ENCODE data around the gene ZFP3.
"Not testable (repeated sequence)": the region's sequence is repeated elsewhere in the genome, so short reads cannot be mapped to it uniquely, and the experiment has no call there.

The ZFP3 gene

DNA sequence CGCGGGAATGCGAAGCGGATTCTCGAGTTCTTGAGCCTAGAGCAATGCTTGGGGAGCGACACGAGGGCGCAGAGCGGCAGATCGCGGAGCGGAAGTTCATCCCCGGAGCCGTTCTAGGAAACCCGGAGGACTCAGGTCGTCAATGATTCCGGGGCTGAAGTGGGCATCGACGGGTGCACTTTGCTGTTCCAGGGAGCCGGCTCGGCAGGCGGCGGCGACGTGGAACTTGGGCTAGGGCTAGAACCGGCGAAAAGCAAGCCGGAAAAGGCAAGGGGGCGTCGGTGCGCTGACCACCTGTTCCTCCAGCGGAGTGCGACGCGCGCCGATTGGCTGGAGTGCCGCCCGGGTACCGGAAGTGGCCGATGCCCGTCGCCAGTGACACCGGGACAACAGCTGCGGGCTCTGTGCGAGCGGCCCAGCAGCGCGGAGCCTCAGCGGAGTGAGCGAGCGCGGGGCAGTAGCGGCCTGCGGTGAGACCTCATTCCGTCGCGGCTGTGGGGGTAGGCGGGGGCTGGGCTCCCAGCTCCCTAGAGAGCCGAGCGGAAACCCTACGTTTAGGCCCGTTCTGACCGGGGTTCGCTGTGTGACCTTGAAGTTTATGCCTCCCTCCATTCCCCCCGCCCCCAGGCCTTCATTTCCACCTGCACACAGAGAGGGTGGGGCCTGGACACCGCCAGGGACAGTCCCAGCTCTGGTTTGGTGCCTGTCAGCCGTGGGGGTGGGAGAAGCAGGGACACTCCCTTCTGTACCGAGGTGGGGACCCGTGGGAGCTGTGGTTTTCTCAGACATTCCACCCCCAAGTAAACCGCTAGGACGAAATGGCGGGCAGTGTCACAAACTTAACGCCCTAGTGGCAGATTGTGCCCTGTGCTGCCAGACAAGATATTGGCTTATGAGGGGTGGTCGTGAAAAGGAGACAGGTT lies at the start of gene ZFP3:
ZFP3 (plus strand) TSS at position 362 of the 923 bp plus-strand sequence. CDS start 13,038 bp downstream, outside the sequence.
- peak; percentile 44 to 82 for DNase-seq

- not testable (repeated sequence) for DNase-seq
These were observed 48.1 kb upstream of the ZFP3 start for GRCh38 chr17:5030168-5030567.

DNA sequence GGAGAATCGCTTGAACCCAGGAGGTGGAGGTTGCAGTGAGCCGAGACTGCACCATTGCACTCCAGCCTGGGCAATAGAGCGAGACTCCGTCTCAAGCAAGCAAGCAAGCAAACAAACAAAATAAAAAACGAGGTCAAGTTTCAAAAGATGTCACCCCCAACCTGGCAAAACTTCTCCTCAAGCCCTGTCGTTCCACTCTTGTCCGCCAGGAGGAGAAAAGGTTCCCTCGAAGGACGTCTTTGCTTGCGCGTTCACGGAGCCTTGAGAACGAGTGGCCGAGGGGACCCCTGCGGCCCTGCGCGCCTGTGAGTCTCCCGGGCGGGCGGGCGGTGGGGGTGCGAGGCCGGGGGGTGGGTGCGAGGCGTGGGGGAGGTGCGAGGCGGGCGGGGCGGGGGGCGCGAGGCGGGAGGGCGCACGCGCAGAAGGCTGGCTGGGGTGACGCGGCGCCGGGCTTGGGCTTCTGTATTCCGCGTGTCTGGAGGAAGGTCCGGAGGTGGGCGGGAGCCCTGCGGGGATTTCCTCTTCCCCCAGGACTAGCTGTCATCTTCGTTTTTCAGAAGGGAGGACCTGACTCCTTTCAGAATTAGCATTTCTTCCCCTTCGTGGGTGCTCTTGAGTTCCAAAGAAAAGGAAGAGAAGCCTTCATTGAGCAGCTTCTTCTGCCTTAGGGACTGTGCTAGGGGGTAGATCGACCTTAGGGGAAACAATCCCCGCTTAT lies 46.7 kb upstream of the ZFP3 start:
- peak; percentile 46 to 87 for DNase-seq

GRCh38 chr17:5032865-5033264 lies 45.4 kb upstream of the ZFP3 start:
- no peak for DNase-seq

DNA sequence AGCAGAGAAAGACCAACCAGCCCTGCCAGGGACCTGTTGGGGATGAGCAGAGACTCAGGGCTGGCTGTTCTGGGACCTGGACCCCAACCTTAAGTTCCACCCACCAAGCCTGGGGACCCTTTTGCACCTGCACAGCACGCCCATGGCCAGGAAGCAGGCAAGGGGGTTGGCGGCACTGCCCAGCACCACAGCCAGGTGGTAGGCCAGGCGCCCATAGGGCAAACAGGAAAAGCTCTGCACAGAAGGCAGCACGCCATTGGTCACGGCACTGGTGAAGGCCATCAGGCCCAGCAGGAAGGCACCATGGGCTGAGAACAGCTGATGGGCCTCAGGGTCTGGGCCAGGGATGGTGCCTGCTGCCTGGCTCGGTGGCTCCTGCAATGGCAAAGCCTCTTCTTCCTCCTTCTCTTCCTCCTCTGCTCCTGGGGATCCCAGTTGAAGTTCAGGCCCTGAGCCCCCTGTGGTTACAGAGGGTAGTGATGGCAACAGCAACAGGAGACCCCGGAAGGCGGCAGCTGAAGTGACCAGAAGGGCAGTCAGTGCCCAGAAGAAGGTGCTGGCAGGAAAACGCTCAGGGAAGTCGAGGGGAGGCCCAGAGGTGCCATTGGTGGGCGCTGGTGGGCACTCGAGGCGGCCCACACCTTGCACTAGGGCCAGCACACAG lies 44.8 kb upstream of the ZFP3 start:
- no peak for DNase-seq

DNA sequence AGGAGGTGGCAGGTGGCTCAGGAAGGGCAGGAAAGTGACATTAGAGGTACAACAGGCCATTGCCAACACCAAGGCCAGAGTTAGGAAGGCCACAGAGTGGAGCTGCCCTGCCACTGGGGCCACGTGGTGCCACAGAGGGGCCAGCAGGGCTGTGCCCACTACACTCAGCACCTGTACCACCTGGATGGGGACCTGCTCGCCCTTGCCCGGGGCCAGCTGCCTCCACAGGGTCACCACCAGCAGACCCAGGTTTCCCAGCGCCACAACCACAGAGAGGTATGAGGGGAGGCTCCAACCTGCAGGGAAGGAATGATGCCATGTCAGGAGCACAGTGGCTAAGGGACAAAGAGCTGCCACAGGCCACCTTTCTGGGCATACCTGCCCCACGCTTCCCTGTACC lies 44.2 kb upstream of the ZFP3 start:
- no peak for DNase-seq

DNA sequence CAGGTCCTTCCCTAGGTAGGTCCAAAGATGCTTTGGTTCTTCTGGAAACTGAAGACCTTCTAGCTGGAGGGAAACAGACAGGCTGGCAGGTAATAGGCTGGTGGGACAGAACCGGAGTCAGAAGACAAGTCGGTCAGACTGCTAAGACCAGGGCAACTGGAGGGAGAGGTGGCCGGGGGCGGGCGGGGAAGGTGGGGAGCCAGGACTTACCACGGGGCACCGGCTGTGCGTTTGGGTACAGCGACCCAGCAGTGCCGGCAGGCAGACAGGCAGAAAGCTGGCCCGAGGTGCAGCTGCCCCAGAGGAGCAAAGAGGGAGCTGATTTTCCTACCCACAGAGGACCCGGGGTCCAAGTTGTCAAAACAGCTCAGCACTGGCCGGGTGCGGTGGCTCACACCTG lies 43.6 kb upstream of the ZFP3 start:
- DNase-seq: no peak

DNA sequence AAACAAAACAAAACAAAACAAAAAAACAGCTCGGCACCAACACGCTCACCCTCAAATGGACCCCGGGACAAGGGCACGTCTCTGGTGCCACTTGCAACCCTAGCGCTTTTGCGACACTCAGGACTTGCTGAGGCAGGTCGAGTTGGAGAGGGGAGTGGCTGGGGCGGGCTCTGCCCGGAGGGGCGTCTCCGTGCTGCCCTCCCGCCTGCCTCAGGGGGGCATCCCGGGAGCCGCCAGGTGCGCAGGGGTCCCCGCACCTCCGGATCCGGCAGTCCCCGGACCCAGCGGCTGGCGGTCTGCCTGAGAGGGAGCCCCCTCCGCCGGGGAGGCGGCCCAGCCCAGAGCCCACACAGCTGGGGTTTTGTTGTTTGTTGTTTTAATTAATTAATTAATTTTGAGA lies 43.0 kb upstream of the ZFP3 start, which contains the start of gene SLC52A1:
SLC52A1 (minus strand) TSS at position 112 of the 400 bp plus-strand sequence. CDS start 820 bp downstream, outside the sequence.
- DNase-seq: no peak

DNA sequence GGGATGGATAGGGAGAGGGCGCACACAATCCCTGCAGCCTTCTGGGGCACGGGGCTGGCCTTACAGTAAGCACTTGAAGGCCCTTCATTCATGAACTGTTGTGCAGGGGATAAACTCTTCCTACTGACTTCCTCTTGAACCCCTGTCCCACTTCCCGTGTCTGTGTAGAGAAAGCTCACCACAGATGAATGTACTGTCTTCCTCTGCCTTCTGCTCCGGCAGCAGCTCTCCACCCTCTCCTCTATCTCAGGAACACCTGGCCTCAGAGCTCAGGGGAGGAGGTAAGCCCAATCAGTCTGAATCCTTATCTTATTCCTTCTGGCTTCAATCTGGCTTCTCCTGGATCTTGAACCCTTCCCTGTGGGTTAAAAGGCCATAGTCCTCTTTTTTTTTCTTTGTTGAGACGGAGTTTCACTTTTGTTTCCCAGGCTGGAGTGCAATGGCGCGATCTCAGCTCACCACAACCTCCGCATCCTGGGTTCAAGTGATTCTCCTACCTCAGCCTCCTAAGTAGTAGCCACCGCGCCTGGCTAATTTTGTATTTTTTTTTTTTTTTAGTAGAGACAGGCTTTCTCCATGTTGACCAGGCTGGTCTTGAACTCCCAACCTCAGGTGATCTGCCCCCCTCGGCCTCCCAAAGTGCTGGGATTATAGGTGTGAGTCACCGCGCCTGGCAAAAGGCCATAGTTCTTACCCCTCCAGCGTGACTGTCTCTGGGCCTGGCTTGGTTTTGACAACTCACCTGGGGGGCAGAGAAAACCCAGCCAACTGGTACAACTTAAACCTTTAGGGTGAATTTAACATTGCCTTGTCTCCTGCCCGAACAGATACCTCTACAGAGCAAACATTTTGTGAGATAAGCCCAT lies 35.9 kb upstream of the ZFP3 start:
- no peak for DNase-seq

DNA sequence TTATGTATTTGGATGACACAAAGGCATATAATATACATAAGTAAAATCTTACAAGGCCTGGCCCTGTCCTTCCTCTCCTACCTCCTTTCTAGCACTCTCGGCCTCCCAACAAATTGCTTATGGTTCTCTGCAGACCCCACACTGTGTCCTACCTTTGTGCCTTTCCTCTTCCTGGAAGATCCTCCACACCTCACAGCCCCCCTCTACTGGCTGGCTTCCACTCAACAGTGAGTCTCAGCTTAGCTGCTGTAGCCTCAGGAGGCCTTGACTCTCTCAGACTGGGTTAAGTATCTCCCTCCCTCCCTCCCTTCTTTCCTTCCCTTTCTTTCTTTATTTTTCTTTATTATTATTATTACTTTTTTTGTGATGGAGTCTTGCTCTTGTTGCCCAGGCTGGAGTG lies 34.7 kb upstream of the ZFP3 start:
- DNase-seq: no peak

GRCh38 chr17:5044630-5045029 lies 33.6 kb upstream of the ZFP3 start:
- DNase-seq: no peak

DNA sequence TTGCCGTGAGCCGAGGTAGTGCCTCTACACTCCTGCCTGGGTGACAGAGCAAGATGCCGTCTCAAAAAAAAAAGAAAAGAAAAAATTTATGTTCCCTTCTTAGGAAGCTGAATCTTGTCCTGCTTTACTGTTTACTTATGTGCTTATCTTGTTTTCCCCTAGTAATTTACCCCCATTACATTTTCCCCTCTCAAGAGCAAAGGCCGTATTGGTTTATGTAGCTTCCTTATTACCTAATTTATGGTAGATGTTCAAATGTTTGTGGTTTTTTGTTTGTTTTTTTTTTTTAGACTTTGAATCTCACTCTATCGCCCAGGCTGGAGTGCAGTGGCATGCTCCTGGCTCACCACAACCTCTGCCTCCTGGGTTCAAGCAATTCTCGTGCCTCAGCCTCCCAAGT lies 32.8 kb upstream of the ZFP3 start:
- no peak for DNase-seq

GRCh38 chr17:5047446-5047845 lies 30.8 kb upstream of the ZFP3 start:
- DNase-seq: no peak

GRCh38 chr17:5049314-5049841 lies 28.9 kb upstream of the ZFP3 start:
- DNase-seq: no peak

GRCh38 chr17:5050278-5050677 lies 28.0 kb upstream of the ZFP3 start:
- no peak for DNase-seq

DNA sequence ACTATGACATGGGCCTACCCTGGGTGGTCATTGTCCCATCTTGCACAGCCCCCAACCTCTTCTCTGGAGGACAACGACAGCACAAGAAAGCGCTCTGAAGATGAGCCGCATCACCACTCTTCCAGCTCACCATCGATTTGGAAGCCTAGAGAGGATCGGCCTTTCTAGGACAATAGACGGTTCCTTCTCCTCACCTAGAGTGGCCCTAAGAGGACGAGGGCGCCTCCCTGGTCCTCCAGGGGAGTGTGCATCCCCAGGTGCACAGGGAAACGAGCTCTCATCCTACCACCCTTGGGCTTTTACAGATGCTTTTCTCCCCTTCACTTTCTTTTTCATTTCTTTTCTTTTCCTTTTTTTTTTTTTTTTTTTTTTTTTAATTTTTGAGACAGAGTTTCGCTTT lies 22.7 kb upstream of the ZFP3 start:
- DNase-seq: no peak

GRCh38 chr17:5065227-5065744 lies 13.0 kb upstream of the ZFP3 start:
- peak in 1 of 2 experiments; percentile 4 for DNase-seq

- DNase-seq: no peak
These were observed 10.0 kb upstream of the ZFP3 start for GRCh38 chr17:5068236-5068635.

DNA sequence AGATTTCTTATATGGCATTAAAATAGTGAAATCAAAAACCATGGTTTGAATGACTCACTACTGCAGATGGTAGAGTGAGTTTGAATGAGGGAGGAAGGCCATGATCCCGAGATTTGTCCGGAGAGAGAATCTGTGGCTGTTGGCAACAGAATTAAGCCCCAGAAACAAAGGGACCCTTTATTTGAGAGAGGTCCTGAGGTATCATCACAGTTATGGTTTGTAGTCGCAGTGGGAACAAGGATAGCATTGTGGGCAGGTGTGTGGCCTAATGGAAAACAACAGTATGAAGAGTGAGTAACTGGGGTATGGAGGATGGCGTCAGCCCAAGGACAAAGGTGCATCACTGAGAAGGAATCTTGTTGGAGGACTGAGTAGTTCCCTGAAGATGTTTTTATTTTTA lies 8.5 kb upstream of the ZFP3 start:
- no peak for DNase-seq

DNA sequence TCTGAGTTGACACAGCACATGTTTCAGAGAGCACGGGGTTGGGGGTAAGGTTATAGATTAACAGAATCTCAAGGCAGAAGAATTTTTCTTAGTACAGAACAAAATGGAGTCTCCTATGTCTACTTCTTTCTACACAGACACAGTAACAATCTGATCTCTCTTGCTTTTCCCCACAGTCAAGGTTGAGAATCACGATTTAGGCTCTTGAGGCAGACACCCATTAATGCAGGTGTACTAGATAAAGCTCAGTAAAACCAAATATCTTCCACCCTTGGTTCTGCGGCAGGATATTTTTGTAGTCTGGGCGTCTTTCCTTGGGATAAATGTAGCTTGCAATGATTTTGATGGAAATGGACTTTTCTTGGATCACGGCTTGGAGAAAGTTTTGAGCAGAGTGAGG lies 2.8 kb upstream of the ZFP3 start:
- DNase-seq: not testable (repeated sequence)

GRCh38 chr17:5077275-5077674 lies 992 bp upstream of the ZFP3 start:
- DNase-seq: not testable (repeated sequence)

GRCh38 chr17:5077781-5078105 lies 524 bp upstream of the ZFP3 start:
- no peak for DNase-seq
